GM19324 (cell line): Measurements from ENCODE around the gene CAMKK1.
A peak's percentile ranks its signal among the peaks of the same experiment; 100 is the strongest.

Experiments
- ATAC-seq: cut with Tn5 transposase; IDR thresholded peaks from one replicate; pipeline ENCODE4 v1.9.1; 2021; ENCODE audit warnings: mild to moderate bottlenecking, moderate library complexity; ENCODE audit not compliant: unreplicated experiment, low FRiP score

The CAMKK1 gene

GRCh38 chr17:3897731-3898130 is 4.9 kb upstream of the CAMKK1 start:
- ATAC-seq, result no peak

GRCh38 chr17:3896968-3897235 is 4.0 kb upstream of the CAMKK1 start:
- ATAC-seq, result no peak

GRCh38 chr17:3896108-3896967 is 3.5 kb upstream of the CAMKK1 start:
- ATAC-seq, result no peak

DNA sequence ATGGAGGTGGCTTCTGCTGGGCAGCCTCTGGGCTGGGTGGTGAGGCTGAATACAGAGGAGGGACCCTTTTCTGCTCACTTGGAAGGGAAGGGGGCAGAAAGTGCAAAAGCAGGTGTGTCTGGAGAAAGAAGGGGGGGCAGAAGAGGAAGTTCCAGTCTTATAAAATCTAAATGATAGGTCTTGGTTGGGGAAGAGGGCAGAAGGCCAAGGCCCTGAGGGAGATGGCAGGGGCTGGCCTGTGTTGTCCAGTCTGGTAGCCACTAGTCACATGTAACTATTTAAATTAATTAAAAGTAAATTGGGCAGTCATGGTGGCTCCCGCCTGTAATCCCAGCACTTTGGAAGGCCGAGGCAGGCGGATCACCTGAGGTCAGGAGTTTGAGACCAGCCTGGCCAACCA is 2.5 kb upstream of the CAMKK1 start:
- ATAC-seq, result no peak

DNA sequence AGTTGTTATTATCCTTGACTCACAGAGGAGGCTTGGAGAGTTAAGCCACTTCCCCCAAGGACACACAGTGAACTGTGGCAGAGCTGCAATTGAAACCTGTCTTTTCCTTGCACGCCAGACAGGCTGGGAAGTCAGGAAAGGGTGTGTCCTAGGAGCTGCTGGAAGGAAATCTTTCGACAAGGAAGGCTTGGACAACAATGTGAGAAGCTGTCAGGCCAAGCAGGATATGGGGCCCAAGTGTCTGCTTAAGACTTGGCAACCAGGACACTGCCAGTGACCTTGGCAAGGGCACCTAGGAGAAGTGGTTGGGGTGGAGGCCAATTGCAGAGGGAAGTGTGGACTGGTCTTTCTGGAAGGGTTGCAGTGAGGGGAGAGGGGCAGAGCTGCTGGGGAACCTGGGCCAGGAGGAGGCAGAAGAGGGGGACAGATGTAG is 2.1 kb upstream of the CAMKK1 start:
- no peak for ATAC-seq

DNA sequence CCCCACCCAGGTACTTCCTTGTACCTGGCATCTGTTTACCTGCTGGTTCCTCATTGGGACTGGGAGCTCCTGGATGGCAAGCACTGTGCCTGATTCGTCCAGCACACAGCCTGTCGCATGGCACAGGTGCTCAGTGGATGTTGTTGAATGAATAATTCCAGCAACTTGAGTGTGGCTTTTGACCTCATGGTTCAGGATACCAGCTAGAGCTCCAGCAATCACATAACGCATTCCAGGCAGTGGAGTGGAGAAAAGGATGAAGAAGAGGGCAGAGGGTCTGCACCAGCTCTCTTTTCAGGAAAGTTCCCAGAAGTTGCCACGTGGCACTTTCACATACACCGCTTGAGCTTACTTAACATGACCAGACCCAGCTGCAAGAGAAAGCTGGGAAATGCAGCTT is 1.3 kb upstream of the CAMKK1 start:
- ATAC-seq, result no peak

DNA sequence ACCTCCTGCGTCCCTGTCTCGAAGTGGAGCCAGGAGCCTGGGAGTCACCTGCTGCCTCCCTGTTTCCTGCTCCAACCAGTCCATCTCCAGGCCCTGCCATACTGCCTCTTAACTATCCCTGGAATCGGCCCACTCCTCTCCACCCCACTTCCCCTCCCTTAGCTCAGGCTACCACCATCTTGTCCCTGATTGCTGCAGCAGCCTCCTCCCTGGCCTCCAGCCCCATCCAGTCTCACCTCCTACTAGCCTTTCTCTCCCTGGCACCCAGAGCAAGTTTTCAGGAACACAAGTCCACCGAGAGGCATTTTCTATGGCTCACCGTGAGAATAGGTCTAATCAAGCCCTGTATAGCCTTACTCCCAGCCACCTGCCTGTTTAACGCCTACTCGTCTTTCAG is 865 bp upstream of the CAMKK1 start:
- no peak for ATAC-seq

- ATAC-seq, result peak; percentile 18
Observed at GRCh38 chr17:3892095-3892998, 506 bp downstream of the CAMKK1 start.

DNA sequence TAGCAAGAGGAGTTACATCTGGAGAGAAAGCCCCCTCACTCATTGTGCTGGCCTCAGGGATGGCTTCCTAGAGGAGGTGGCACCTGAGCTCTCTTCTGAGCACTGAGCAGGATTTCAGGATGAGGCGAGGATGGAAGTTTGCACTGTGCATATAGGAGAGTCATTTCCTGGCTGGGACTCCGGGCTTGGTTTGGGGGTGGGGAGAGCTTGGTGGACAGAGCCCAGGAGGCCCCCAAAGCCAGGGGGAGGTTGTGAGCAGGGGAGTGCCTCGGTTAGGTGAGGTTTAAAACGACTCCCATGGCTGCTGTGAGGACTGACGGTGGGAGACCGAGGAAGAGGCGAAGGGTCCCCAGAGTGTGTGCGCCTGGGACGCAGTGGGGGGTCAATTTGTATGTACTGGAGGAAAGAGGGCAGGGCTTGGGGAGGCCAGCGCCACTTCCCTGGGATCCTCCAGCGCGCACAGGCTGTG is 1.2 kb downstream of the CAMKK1 start:
- no peak for ATAC-seq

GRCh38 chr17:3890878-3891219 is 2.0 kb downstream of the CAMKK1 start:
- ATAC-seq, result no peak

- no peak for ATAC-seq
Observed at GRCh38 chr17:3890082-3890877, 2.6 kb downstream of the CAMKK1 start.

- no peak for ATAC-seq
Observed at GRCh38 chr17:3889325-3890012, 3.4 kb downstream of the CAMKK1 start.

DNA sequence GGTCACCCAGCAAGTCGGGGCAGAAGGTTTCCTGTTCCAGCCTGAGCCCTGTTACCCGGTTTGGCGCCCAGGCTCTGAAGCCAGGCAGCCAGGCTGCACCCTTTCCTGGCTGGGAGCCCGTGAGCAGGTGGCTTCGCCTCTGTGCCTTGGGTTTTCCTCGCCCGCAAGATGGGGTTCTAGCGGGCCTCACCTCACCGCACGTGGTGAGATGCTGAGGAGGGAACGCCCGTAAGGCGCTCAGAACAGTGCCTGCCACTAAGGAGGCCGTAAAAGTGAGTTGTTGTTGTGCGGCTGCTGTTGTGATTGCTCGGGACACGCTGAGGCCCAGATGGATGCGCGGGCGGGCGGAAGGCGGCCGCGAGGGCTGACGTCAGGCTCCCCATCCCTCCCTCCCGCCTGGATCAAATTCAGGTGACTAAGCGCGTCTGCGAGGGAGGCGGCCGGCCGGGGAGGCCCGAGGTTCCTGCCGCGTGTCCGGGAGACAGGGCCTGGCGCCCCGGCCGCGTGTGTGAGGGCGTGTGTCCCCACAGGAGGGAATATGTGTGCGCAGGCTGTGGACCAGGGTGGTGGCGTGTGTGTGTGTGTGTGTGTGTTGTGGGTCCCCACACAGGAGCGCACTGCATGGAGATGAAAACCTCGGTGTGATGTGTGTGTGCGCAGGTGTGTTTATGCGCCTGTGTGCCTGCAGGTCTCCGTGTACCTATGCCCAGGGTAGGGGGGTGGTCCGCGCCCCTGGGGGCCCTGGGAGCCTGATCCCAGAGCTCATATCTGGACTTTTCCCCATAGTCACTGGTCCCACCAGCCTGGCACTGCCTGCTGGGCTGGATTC is 4.3 kb downstream of the CAMKK1 start:
- no peak for ATAC-seq

- no peak for ATAC-seq
Observed at GRCh38 chr17:3887804-3888203, 5.0 kb downstream of the CAMKK1 start.

- ATAC-seq, result no peak
Observed at GRCh38 chr17:3887394-3887793, 5.5 kb downstream of the CAMKK1 start.

DNA sequence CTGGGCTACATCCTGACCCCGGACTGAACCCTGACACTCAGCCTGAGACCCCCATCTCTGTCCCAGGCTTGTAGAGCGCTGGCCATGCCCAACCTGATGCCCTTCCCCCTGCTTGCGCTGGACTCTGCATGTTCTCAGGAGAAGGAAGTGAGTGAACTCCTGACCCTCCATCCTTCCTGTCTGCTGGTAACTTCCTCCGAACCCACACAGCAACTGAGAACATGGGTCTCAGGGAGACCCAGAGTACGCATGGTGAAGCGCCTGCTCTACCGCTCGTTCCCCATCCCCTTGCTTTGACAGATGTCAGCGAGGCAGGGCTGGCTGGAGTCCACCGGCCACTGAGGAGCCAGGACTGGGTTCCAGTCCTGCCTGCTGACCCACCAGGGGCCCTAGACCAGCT is 6.1 kb downstream of the CAMKK1 start:
- ATAC-seq, result no peak

GRCh38 chr17:3885970-3886369 is 6.9 kb downstream of the CAMKK1 start:
- no peak for ATAC-seq

GRCh38 chr17:3885271-3885670 is 7.6 kb downstream of the CAMKK1 start:
- no peak for ATAC-seq

DNA sequence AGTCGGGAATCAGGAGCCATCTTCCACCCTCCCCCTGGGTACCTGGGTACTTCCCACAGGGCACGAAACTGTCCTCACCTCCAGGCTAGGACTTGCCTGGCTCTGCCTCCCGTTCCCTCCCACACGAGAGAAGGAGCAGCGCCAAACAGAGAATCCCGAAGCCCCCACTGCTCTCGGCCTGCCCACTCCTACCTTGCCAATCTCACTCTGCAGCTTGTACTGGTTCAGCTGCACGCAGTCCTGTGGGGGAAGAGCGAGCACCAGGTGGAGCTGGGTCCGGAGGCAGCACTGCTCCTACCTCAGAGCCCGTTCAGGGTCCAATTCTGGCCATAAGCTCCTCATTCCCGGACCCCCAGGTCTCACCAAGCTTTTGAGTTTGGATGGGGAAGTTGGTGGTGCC is 8.7 kb downstream of the CAMKK1 start:
- ATAC-seq, result no peak

- ATAC-seq, result no peak
Observed at GRCh38 chr17:3882276-3882675, 10.6 kb downstream of the CAMKK1 start.
